ENCODE data around the gene FGD1. TPM values are rescaled to one million over a fixed set of nuclear protein-coding genes. Genes with fewer than 3 reads are reported as not detected.
A peak's percentile ranks its signal among the peaks of the same experiment; 100 is the strongest.

The FGD1 gene
- total RNA-seq, 1 experiment from 2014 or later = 36.3 TPM

- TF ChIP-seq JUN (CRISPR knock-in tag; IDR thresholded peaks at IDR 0.05) = no peak
- no peak for TF ChIP-seq ARID4B (CRISPR knock-in tag; IDR thresholded peaks at IDR 0.05; ENCODE audit: borderline replicate concordance)
- TF ChIP-seq MYBL2 (CRISPR knock-in tag; IDR thresholded peaks at IDR 0.05) = no peak
- TF ChIP-seq CBFB (CRISPR knock-in tag; IDR thresholded peaks at IDR 0.05; ENCODE audit: low read depth) = no peak
- no peak for TF ChIP-seq ZNF671 (CRISPR knock-in tag; IDR thresholded peaks at IDR 0.05)
- no peak for TF ChIP-seq GTF2I (CRISPR knock-in tag; conservative IDR thresholded peaks at IDR 0.05)
- TF ChIP-seq SMAD3 (CRISPR knock-in tag; IDR thresholded peaks at IDR 0.05; ENCODE audit: borderline replicate concordance) = no peak
- no peak for TF ChIP-seq RELA (CRISPR knock-in tag; IDR thresholded peaks at IDR 0.05; ENCODE audit: borderline replicate concordance)
- TF ChIP-seq SMAD4 (CRISPR knock-in tag; IDR thresholded peaks at IDR 0.05) = no peak
- no peak for TF ChIP-seq CTCF (IDR thresholded peaks at IDR 0.05)
- no peak for TF ChIP-seq AR (CRISPR knock-in tag; IDR thresholded peaks at IDR 0.05)
- ATAC-seq (peak; percentile 74), DNase-seq (ENCODE audit: low spot score) (peak; percentile 21)
- POLR2A ChIA-PET = interaction anchor here (0.7 kb wide), 1 partner anchor 70 kb away, joined by 4 read pairs; no protein-coding TSS in a partner anchor
- Mint-ChIP-seq H3K27ac (no peak overlapping the region), H3K36me3 (peaks cover 34% of the 10 kb centered on the region), H3K9me3 (no peaks in the 10 kb centered on the region), H3K4me1 (peaks cover 22% of the 10 kb centered on the region), H3K27me3 (ENCODE audit: low read depth) (no peaks in the 10 kb centered on the region), H3K4me3 (no peak overlapping the region)
- CTCF ChIA-PET = no interaction called here
Measured at GRCh38 chrX:54446084-54446483, 50.0 kb downstream of the FGD1 start.

DNA sequence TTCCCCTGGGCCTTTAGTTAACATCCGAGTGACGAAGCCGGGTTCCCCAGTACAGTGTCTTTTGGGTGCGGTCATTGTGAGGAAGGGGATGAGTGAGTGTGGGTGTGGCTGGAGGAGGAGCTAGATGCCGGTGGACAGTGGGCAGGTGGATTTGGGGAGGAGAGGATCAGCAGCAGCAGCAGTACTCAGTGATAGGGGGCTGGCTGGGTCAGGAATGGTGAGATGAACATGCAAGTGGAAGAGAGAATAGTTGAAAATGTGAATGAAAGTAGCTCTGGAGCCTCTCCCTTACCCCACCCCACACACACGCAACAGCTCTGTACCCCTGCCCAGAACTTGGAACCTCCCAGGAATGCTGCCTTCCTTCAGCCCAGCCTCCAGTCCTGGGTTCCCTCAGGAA is 51.3 kb downstream of the FGD1 start:
- H3K36me3 Mint-ChIP-seq = peaks cover 29% of the 10 kb centered on the region
- ATAC-seq (no peak), DNase-seq (ENCODE audit: low spot score) (no peak)
- H3K4me1 Mint-ChIP-seq = peaks cover 22% of the 10 kb centered on the region
- no peaks in the 10 kb centered on the region for H3K27me3 Mint-ChIP-seq (ENCODE audit: low read depth)
- H3K9me3 Mint-ChIP-seq = no peaks in the 10 kb centered on the region
- H3K27ac Mint-ChIP-seq = peak overlapping the region; percentile 88
- no peak overlapping the region for H3K4me3 Mint-ChIP-seq
- CTCF ChIA-PET = interaction anchor here (0.6 kb wide), 1 partner anchor 13 kb away, joined by 3 read pairs; no protein-coding TSS in a partner anchor
- POLR2A ChIA-PET = no interaction called here
- TF ChIP-seq JAZF1 (CRISPR knock-in tag; IDR thresholded peaks at IDR 0.05) (no peak), FOXJ3 (CRISPR knock-in tag; IDR thresholded peaks at IDR 0.05; ENCODE audit: borderline replicate concordance) (no peak), JUN (CRISPR knock-in tag; IDR thresholded peaks at IDR 0.05) (no peak), ZNF138 (CRISPR knock-in tag; conservative IDR thresholded peaks at IDR 0.05) (no peak), TCF7 (CRISPR knock-in tag; IDR thresholded peaks at IDR 0.05; ENCODE audit: low read depth) (no peak)
- TF ChIP-seq, protein P1, sequence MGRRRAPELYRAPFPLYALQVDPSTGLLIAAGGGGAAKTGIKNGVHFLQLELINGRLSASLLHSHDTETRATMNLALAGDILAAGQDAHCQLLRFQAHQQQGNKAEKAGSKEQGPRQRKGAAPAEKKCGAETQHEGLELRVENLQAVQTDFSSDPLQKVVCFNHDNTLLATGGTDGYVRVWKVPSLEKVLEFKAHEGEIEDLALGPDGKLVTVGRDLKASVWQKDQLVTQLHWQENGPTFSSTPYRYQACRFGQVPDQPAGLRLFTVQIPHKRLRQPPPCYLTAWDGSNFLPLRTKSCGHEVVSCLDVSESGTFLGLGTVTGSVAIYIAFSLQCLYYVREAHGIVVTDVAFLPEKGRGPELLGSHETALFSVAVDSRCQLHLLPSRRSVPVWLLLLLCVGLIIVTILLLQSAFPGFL (CRISPR knock-in tag; IDR thresholded peaks at IDR 0.05; ENCODE audit: borderline replicate concordance) = no peak
- TF ChIP-seq, protein P2, sequence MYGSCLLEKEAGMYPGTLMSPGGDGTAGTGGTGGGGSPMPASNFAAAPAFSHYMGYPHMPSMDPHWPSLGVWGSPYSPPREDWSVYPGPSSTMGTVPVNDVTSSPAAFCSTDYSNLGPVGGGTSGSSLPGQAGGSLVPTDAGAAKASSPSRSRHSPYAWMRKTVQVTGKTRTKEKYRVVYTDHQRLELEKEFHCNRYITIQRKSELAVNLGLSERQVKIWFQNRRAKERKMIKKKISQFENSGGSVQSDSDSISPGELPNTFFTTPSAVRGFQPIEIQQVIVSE (CRISPR knock-in tag; IDR thresholded peaks at IDR 0.05; ENCODE audit: borderline replicate concordance) = no peak
- TF ChIP-seq, protein P3, sequence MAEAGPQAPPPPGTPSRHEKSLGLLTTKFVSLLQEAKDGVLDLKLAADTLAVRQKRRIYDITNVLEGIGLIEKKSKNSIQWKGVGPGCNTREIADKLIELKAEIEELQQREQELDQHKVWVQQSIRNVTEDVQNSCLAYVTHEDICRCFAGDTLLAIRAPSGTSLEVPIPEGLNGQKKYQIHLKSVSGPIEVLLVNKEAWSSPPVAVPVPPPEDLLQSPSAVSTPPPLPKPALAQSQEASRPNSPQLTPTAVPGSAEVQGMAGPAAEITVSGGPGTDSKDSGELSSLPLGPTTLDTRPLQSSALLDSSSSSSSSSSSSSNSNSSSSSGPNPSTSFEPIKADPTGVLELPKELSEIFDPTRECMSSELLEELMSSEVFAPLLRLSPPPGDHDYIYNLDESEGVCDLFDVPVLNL (CRISPR knock-in tag; IDR thresholded peaks at IDR 0.05; ENCODE audit: borderline replicate concordance, low read depth) = no peak
- TF ChIP-seq, protein P4, sequence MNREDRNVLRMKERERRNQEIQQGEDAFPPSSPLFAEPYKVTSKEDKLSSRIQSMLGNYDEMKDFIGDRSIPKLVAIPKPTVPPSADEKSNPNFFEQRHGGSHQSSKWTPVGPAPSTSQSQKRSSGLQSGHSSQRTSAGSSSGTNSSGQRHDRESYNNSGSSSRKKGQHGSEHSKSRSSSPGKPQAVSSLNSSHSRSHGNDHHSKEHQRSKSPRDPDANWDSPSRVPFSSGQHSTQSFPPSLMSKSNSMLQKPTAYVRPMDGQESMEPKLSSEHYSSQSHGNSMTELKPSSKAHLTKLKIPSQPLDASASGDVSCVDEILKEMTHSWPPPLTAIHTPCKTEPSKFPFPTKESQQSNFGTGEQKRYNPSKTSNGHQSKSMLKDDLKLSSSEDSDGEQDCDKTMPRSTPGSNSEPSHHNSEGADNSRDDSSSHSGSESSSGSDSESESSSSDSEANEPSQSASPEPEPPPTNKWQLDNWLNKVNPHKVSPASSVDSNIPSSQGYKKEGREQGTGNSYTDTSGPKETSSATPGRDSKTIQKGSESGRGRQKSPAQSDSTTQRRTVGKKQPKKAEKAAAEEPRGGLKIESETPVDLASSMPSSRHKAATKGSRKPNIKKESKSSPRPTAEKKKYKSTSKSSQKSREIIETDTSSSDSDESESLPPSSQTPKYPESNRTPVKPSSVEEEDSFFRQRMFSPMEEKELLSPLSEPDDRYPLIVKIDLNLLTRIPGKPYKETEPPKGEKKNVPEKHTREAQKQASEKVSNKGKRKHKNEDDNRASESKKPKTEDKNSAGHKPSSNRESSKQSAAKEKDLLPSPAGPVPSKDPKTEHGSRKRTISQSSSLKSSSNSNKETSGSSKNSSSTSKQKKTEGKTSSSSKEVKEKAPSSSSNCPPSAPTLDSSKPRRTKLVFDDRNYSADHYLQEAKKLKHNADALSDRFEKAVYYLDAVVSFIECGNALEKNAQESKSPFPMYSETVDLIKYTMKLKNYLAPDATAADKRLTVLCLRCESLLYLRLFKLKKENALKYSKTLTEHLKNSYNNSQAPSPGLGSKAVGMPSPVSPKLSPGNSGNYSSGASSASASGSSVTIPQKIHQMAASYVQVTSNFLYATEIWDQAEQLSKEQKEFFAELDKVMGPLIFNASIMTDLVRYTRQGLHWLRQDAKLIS (CRISPR knock-in tag; IDR thresholded peaks at IDR 0.05; ENCODE audit: borderline replicate concordance) = no peak

Data from WTC11 (cell line).